PC-3 (cell line): ENCODE data around the gene KLK1. TPM values are rescaled to one million over a fixed set of nuclear protein-coding genes. Genes with fewer than 3 reads are reported as not detected.
"Not testable (repeated sequence)": the region's sequence is repeated elsewhere in the genome, so short reads cannot be mapped to it uniquely, and the experiment has no call there.

ENCODE experiments used
- ATAC-seq: fragments of 200-7000 bp; cut with Tn5 transposase; 2 replicates; pipeline ENCODE4 v1.9.1; 2020; ENCODE audit warnings: mild to moderate bottlenecking, moderate library complexity
- BruUV-seq: library from RNA; stranded (reverse); fragments of 400-500 nt; replicated peaks from 2 replicates; lab custom pipeline; 2021; lab: Mats Ljungman, UMichigan
- CTCF ChIA-PET: fragments of 300-600 bp; sonication (Branson Sonifier 250); formaldehyde crosslinking; loops from one replicate; lab custom pipeline; 2022; ENCODE audit warnings: antibody characterized with exemption; lab: Charles Lee
- POLR2A ChIA-PET: fragments of 300-600 bp; sonication (Branson Sonifier 250); formaldehyde crosslinking; loops from one replicate; lab custom pipeline; 2022; ENCODE audit warnings: antibody characterized with exemption; ENCODE audit not compliant: unreplicated experiment; lab: Charles Lee
- DNase-seq: peaks from one replicate; pipeline ENCODE4 v3.0.0-alpha.2; 2015
- H2AFZ ChIP-seq: fragments of 300-600 bp; sonication (generic); 2 replicates; pipeline ENCODE4 v1.6.0; 2016; ENCODE audit warnings: antibody characterized with exemption, low read length
- H3F3A ChIP-seq: fragments of 300-600 bp; sonication (generic); one replicate; pipeline ENCODE4 v1.6.0; 2017; ENCODE audit warnings: antibody characterized with exemption, low read length, control low read depth, mild to moderate bottlenecking; ENCODE audit not compliant: unreplicated experiment
- H3K27ac ChIP-seq: fragments of 300-600 bp; sonication (generic); 2 replicates; pipeline ENCODE4 v1.5.1; 2016; ENCODE audit warnings: mild to moderate bottlenecking, low read length
- H3K27me3 ChIP-seq: fragments of 300-600 bp; sonication (generic); 2 replicates; pipeline ENCODE4 v1.6.1; 2016; ENCODE audit warnings: low read length, mixed read lengths
- H3K36me3 ChIP-seq: fragments of 300-600 bp; sonication (generic); 2 replicates; pipeline ENCODE4 v1.6.1; 2016; ENCODE audit warnings: low read depth, mixed run types, low read length, mixed read lengths
- H3K4me1 ChIP-seq: fragments of 300-600 bp; sonication (generic); 2 replicates; pipeline ENCODE4 v1.5.1; 2016; ENCODE audit warnings: low read length; ENCODE audit not compliant: insufficient read depth
- H3K4me2 ChIP-seq: fragments of 300-600 bp; sonication (generic); 2 replicates; pipeline ENCODE4 v1.6.0; 2016; ENCODE audit warnings: low read length
- H3K4me3 ChIP-seq: fragments of 300-600 bp; sonication (generic); 2 replicates; pipeline ENCODE4 v1.5.1; 2016; ENCODE audit warnings: mild to moderate bottlenecking, low read length, mixed read lengths
- H3K79me2 ChIP-seq: fragments of 300-600 bp; sonication (generic); 2 replicates; pipeline ENCODE4 v1.6.1; 2017; ENCODE audit warnings: low read length, mixed read lengths
- H3K9ac ChIP-seq: fragments of 300-600 bp; sonication (generic); 2 replicates; pipeline ENCODE4 v1.6.0; 2016; ENCODE audit warnings: mild to moderate bottlenecking, low read length
- H3K9me2 ChIP-seq: fragments of 300-600 bp; sonication (generic); replicated peaks from 2 replicates; pipeline ENCODE4 v1.6.1; 2016; ENCODE audit warnings: mixed run types, low read length, mixed read lengths
- H3K9me3 ChIP-seq: fragments of 300-600 bp; sonication (generic); 2 replicates; pipeline ENCODE4 v1.6.1; 2016; ENCODE audit warnings: low read length, mixed read lengths
- H4K20me1 ChIP-seq: fragments of 300-600 bp; sonication (generic); 2 replicates; pipeline ENCODE4 v1.6.1; 2016; ENCODE audit warnings: low read length, mixed read lengths
- EZH2 ChIP-seq: fragments of 300-600 bp; sonication (generic); IDR thresholded peaks from one replicate; pipeline ENCODE4 v1.6.1; 2017; ENCODE audit warnings: antibody characterized with exemption, mild to moderate bottlenecking, low read length; ENCODE audit not compliant: unreplicated experiment
- EZH2phosphoT487 ChIP-seq: fragments of 300-600 bp; sonication (generic); IDR thresholded peaks from 2 replicates; pipeline ENCODE4 v1.6.1; 2018; ENCODE audit warnings: mild to moderate bottlenecking, antibody characterized with exemption, low read length, borderline replicate concordance
- intact Hi-C: fragments of 100-400 bp; cut with micrococcal nuclease; formaldehyde crosslinking; loops from 2 replicates; pipeline ENCODE4 v1.9.0; 2023
- total RNA-seq: library from RNA; depleted of rRNA; stranded (reverse); fragments of >200 nt; gene quantifications from 2 replicates; pipeline ENCODE4 v1.2.3, GENCODE V29; 2014
- TF ChIP-seq, protein P1 (sequence below): fragments of 300-600 bp; sonication (generic); conservative IDR thresholded peaks from 2 replicates; pipeline ENCODE4 v1.5.1; 2017; ENCODE audit warnings: antibody characterized with exemption, low read depth, mild to moderate bottlenecking, low read length

KLK1 gene
- total RNA-seq, 1 experiment from 2014 or later: not detected

DNA sequence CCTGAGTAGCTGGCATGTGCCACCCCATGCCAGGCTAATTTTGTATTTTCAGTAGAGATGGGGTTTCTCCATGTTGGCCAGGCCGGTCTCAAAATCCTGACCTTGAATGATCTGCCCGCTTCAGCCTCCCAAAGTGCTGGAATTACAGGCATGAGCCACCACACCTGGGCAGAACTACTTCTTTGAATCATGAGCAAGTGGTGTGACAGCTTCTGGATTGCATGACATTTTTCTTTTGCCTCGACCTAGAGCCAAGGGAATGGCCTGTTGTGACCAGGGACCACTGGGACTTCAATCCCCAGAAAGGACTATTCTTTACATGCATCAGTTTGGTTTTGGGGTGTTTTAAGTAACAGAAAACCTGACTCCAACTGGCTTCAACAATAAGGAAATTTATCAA is 50.7 kb downstream of the KLK1 start:
- DNase-seq, H3K4me2 ChIP-seq, H4K20me1 ChIP-seq, H3K9me3 ChIP-seq, H3K36me3 ChIP-seq, H3K9me2 ChIP-seq, H3K4me1 ChIP-seq, BruUV-seq, POLR2A ChIA-PET, CTCF ChIA-PET, ATAC-seq, H2AFZ ChIP-seq, H3K79me2 ChIP-seq, H3K27ac ChIP-seq, H3F3A ChIP-seq, H3K9ac ChIP-seq, H3K4me3 ChIP-seq, intact Hi-C loops: not testable (repeated sequence)
- peaks cover 27% of the 10 kb centered on the region for H3K27me3 ChIP-seq

DNA sequence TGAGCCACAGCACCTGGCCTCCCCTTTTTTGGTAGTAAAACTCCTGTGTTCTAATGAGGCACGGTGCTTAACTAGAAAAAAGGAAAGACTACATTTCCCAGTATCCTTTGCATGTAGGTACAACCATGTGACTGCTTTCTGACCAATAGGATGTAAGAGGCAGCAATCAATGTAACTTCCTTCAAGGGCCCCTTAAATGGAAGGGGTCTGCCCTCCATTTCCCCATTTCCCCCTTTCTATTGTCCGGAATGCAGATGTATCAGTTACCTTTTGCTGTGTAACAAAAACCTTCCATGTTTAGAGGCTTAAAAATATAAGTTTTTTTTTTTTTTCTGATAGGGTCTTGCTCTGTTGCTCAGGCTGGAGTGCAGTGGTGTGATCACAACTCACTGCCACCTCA is 51.1 kb downstream of the KLK1 start:
- Histone ChIP-seq H4K20me1 (no peaks in the 10 kb centered on the region), H3K27ac (no peak overlapping the region), H3K4me1 (no peaks in the 10 kb centered on the region), H3K9me3 (no peaks in the 10 kb centered on the region), H3K9ac (no peak overlapping the region), H3K4me2 (no peak overlapping the region), H3F3A (no peaks in the 10 kb centered on the region), H3K36me3 (no peaks in the 10 kb centered on the region), H3K27me3 (peaks cover 23% of the 10 kb centered on the region), H2AFZ (no peak overlapping the region), H3K9me2 (no peaks in the 10 kb centered on the region), H3K4me3 (no peak overlapping the region), H3K79me2 (no peaks in the 10 kb centered on the region)
- intact Hi-C loops: no loop called here
- DNase-seq (peak; percentile 39), ATAC-seq (no peak)
- ChIA-PET POLR2A (no interaction called here), CTCF (no interaction called here)
- BruUV-seq: no TSS peak
- TF ChIP-seq EZH2phosphoT487: no peak
- TF ChIP-seq, protein P1, sequence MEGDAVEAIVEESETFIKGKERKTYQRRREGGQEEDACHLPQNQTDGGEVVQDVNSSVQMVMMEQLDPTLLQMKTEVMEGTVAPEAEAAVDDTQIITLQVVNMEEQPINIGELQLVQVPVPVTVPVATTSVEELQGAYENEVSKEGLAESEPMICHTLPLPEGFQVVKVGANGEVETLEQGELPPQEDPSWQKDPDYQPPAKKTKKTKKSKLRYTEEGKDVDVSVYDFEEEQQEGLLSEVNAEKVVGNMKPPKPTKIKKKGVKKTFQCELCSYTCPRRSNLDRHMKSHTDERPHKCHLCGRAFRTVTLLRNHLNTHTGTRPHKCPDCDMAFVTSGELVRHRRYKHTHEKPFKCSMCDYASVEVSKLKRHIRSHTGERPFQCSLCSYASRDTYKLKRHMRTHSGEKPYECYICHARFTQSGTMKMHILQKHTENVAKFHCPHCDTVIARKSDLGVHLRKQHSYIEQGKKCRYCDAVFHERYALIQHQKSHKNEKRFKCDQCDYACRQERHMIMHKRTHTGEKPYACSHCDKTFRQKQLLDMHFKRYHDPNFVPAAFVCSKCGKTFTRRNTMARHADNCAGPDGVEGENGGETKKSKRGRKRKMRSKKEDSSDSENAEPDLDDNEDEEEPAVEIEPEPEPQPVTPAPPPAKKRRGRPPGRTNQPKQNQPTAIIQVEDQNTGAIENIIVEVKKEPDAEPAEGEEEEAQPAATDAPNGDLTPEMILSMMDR: no peak

DNA sequence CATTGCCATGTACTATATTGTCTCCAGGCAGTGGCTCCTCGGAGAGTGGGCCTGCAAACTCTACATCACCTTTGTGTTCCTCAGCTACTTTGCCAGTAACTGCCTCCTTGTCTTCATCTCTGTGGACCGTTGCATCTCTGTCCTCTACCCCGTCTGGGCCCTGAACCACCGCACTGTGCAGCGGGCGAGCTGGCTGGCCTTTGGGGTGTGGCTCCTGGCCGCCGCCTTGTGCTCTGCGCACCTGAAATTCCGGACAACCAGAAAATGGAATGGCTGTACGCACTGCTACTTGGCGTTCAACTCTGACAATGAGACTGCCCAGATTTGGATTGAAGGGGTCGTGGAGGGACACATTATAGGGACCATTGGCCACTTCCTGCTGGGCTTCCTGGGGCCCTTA is 52.7 kb downstream of the KLK1 start:
- Histone ChIP-seq H4K20me1 (no peaks in the 10 kb centered on the region), H3K36me3 (no peaks in the 10 kb centered on the region), H3K4me3 (no peak overlapping the region), H2AFZ (no peak overlapping the region), H3K27me3 (peaks cover 15% of the 10 kb centered on the region), H3K27ac (no peak overlapping the region), H3F3A (no peaks in the 10 kb centered on the region), H3K9ac (no peak overlapping the region), H3K9me3 (no peaks in the 10 kb centered on the region), H3K4me2 (no peak overlapping the region), H3K9me2 (no peaks in the 10 kb centered on the region), H3K4me1 (no peaks in the 10 kb centered on the region), H3K79me2 (no peaks in the 10 kb centered on the region)
- DNase-seq (no peak), ATAC-seq (no peak)
- CTCF ChIA-PET: no interaction called here
- POLR2A ChIA-PET: no interaction called here
- TF ChIP-seq, protein P1: no peak
- no peak for TF ChIP-seq EZH2phosphoT487
- TF ChIP-seq EZH2: no peak
- no TSS peak for BruUV-seq
- intact Hi-C loops: no loop called here

DNA sequence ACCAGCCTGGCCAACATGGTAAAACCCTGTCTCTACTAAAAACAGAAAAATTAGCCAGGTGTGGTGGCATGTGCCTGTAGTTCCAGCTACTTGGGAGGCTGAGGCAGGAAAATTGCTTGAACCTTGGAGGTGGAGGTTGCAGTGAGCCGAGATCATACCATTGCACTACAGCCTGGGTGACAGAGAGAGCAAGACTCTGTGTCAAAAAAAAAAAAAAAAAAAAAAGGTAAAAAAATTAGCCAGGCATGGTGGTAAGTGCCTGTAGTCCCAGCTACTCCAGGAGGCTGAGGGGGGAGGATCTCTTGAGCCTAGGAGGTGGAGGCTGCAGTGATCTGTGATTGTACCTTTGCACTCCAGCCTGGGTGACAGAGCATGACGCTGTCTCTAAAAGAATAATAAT is 53.4 kb downstream of the KLK1 start, which contains the start of gene GPR32:
Gene GPR32, plus strand, starts transcription at position 301 of the 400 bp plus-strand sequence. CDS start 137 bp downstream, outside the sequence.
- H3K79me2 ChIP-seq, H3K9me3 ChIP-seq, ATAC-seq, H3K4me2 ChIP-seq, POLR2A ChIA-PET, H3K36me3 ChIP-seq, H3K4me3 ChIP-seq, H2AFZ ChIP-seq, intact Hi-C loops, H3K4me1 ChIP-seq, H3K27ac ChIP-seq, DNase-seq, CTCF ChIA-PET, H3K9ac ChIP-seq, BruUV-seq, H3F3A ChIP-seq, H4K20me1 ChIP-seq, H3K9me2 ChIP-seq: not testable (repeated sequence)
- H3K27me3 ChIP-seq: peaks cover 14% of the 10 kb centered on the region
